ENCODE results near the gene BRD3OS. TPM values are rescaled to one million over a fixed set of nuclear protein-coding genes. Genes with fewer than 3 reads are reported as not detected.

The BRD3OS gene
- total and polyA plus RNA-seq, 2 donors (not counting 3 experiments of a cell fraction or from before 2014, with no cell fraction given), result 11.9 to 15.4 TPM

DNA sequence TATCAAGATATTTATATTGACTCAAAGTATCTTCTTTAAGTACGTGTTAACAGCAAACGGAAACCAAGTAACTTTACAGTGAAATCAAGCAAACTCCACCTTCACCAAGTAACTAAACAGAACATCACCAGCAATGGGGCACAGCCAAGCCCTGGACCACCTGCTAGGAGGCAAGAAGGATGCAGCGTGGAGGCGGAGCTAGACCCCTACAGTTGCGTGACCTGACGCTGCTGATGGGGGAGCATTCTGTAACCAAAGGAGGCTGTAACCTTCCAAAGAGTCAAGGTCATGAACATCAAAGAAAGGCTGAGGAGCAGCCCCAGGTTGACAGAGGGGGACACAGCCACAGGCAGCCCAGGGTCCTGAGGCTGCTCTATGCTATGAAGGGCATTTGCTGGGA, 39.2 kb upstream of the BRD3OS start:
- Histone ChIP-seq H3K9ac (replicated peaks; ENCODE audit: extremely low read depth, insufficient read depth, low read length) (no peak overlapping the region), H3K27ac (ENCODE audit: insufficient read depth, low read depth, low read length) (no peak overlapping the region), H2AFZ (ENCODE audit: low read depth, low read length) (no peak overlapping the region), H3K79me2 (ENCODE audit: control insufficient read depth, insufficient read depth, low read length) (peaks cover 87% of the 10 kb centered on the region), H3K27me3 (ENCODE audit: control insufficient read depth in 2 of 2, insufficient read depth in 2 of 2, low read length in 2 of 2) (no peaks in the 10 kb centered on the region), H3K4me2 (ENCODE audit: insufficient read depth, low read length) (no peak overlapping the region), H3K36me3 (ENCODE audit: control insufficient read depth in 2 of 2, extremely low read depth in 1 of 2, insufficient read depth in 2 of 2, low read length in 2 of 2) (no peaks in the 10 kb centered on the region), H3K9me1 (replicated peaks; ENCODE audit: control insufficient read depth, extremely low read depth, insufficient read depth, low read length) (no peaks in the 10 kb centered on the region), H4K20me1 (replicated peaks; ENCODE audit: control insufficient read depth, extremely low read depth, insufficient read depth, low read length) (no peaks in the 10 kb centered on the region), H3K4me3 (replicated peaks in 1 of 3; ENCODE audit: insufficient read depth in 1 of 3, low read depth in 1 of 3, low read length in 3 of 3) (no peak overlapping the region), H3K9me3 (replicated peaks; ENCODE audit: control insufficient read depth, insufficient read depth, low read length) (no peaks in the 10 kb centered on the region), H3K4me1 (ENCODE audit: control insufficient read depth, extremely low read depth, insufficient read depth, low read length) (peaks cover 8% of the 10 kb centered on the region)
- no TSS peak for BruUV-seq (replicated peaks)
- CTCF ChIA-PET, result no interaction called here
- POLR2A ChIA-PET, result no interaction called here
- dilution Hi-C loops (cut with MboI; ENCODE audit: extremely low pct_ligation_motif_present, low sequenced_read_pairs), result no loop called here
- TF ChIP-seq POLR2A (IDR thresholded peaks at IDR 0.05; ENCODE audit: low read depth, low read length) (no peak), JUN (IDR thresholded peaks at IDR 0.05; ENCODE audit: borderline replicate concordance, insufficient read depth, insufficient read length, low read depth) (no peak), GATA2 (IDR thresholded peaks at IDR 0.05; ENCODE audit: insufficient read depth, insufficient read length, low read depth, low read length) (no peak), EZH2 (IDR thresholded peaks at IDR 0.05; ENCODE audit: borderline replicate concordance, low read depth, low read length, severe bottlenecking) (no peak), FOS (IDR thresholded peaks at IDR 0.05; ENCODE audit: borderline replicate concordance, insufficient read depth, low read length) (no peak), POLR2AphosphoS5 (IDR thresholded peaks at IDR 0.05; ENCODE audit: insufficient read depth, low read depth, low read length) (no peak), MYC (IDR thresholded peaks at IDR 0.05; ENCODE audit: low read depth, low read length) (no peak)
- TF ChIP-seq, protein P1, sequence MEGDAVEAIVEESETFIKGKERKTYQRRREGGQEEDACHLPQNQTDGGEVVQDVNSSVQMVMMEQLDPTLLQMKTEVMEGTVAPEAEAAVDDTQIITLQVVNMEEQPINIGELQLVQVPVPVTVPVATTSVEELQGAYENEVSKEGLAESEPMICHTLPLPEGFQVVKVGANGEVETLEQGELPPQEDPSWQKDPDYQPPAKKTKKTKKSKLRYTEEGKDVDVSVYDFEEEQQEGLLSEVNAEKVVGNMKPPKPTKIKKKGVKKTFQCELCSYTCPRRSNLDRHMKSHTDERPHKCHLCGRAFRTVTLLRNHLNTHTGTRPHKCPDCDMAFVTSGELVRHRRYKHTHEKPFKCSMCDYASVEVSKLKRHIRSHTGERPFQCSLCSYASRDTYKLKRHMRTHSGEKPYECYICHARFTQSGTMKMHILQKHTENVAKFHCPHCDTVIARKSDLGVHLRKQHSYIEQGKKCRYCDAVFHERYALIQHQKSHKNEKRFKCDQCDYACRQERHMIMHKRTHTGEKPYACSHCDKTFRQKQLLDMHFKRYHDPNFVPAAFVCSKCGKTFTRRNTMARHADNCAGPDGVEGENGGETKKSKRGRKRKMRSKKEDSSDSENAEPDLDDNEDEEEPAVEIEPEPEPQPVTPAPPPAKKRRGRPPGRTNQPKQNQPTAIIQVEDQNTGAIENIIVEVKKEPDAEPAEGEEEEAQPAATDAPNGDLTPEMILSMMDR (IDR thresholded peaks at IDR 0.05; ENCODE audit: extremely low read depth in 1 of 2, insufficient read depth in 1 of 2, low read depth in 1 of 2, low read length in 2 of 2), result no peak
- TF ChIP-seq, protein P2, sequence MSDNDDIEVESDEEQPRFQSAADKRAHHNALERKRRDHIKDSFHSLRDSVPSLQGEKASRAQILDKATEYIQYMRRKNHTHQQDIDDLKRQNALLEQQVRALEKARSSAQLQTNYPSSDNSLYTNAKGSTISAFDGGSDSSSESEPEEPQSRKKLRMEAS (IDR thresholded peaks at IDR 0.05; ENCODE audit: insufficient read depth, insufficient read length), result no peak
- intact Hi-C loops (cut with micrococcal nuclease), result no loop called here
- DNase-seq (ENCODE audit: low read depth, low spot score) (no peak), FAIRE-seq (no peak)
